HAP-1 (cell line): ENCODE measurements around the gene PDE9A.
"Not testable (repeated sequence)": the region's sequence is repeated elsewhere in the genome, so short reads cannot be mapped to it uniquely, and the experiment has no call there.

Experiments used
- DNase-seq, 2 experiments: peaks; one replicate each; pipeline ENCODE4 v3.0.0-alpha.2; 2016 to 2020; ENCODE audit warnings: low spot score in 2 of 2
- H3K27me3 ChIP-seq: fragments of 250-450 bp; sonication (Bioruptor Pico); 2 replicates; pipeline ENCODE4 v1.5.1; 2020; ENCODE audit warnings: low read depth, mild to moderate bottlenecking, moderate library complexity
- H3K36me3 ChIP-seq: fragments of 250-450 bp; sonication (Bioruptor Pico); replicated peaks from 2 replicates; pipeline ENCODE4 v1.5.1; 2020; ENCODE audit warnings: mild to moderate bottlenecking
- H3K4me1 ChIP-seq: fragments of 250-450 bp; sonication (Bioruptor Pico); 2 replicates; pipeline ENCODE4 v1.5.1; 2020; ENCODE audit warnings: mild to moderate bottlenecking
- H3K4me3 ChIP-seq: fragments of 250-450 bp; sonication (Bioruptor Pico); 2 replicates; pipeline ENCODE4 v1.5.1; 2020; ENCODE audit warnings: mild to moderate bottlenecking, moderate library complexity
- H3K9me3 ChIP-seq: fragments of 250-450 bp; sonication (Bioruptor Pico); 2 replicates; pipeline ENCODE4 v1.5.1; 2020; ENCODE audit warnings: mild to moderate bottlenecking, moderate library complexity
- in situ Hi-C: fragments of 300-500 bp; cut with MboI; formaldehyde crosslinking; loops from 3 replicates; pipeline ENCODE4 v1.14.3; 2020; ENCODE audit warnings: low sequenced_read_pairs, inconsistent platforms, mixed read lengths

Gene PDE9A

DNA sequence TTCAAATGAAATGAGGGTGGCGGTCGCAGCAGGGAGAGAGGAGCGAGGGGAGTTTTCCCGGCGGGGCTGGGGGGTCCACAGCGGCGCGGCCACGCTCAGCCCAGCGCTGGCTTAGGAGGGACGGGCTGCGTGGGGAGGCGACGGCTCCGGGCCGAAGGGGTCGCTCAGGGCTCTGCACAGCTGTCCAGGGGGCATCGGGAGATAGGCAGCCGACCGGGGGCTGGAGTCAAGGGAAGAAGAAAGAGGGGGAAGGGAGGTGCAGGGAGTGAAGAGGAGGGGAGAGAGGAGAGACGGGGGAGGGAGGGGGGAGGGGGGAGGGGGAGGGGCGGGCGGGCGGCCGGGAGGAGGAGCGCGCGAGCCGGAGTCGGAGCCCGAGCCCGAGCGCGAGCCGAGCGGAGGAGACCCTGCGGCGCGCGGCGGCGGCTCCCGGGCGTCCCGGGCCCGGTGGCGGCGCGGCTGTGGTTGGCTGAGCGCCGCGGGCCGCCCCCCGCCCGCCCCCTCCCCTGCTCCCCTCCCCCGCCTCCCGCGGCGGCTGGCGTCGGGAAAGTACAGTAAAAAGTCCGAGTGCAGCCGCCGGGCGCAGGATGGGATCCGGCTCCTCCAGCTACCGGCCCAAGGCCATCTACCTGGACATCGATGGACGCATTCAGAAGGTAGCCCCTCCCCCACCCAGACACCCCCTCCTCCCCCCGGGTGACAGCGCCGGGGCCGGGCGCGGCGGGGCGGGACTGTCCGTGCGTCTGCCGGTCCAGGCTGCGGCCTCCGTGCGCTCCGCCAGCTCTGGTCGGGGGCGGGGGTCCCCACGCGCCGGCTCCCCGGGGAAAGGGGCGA is at the start of gene PDE9A:
PDE9A (plus strand) TSS at position 391 of the 831 bp plus-strand sequence; CDS start at position 585, 194 bp downstream.
- peak; percentile 15 to 62 for DNase-seq
- Histone ChIP-seq H3K36me3 (no peaks in the 10 kb centered on the region), H3K9me3 (no peaks in the 10 kb centered on the region), H3K4me1 (peaks cover 10% of the 10 kb centered on the region), H3K4me3 (peak within 1 kb of the TSS; percentile 46), H3K27me3 (no peaks in the 10 kb centered on the region)
- in situ Hi-C loops, result no loop called here

DNA sequence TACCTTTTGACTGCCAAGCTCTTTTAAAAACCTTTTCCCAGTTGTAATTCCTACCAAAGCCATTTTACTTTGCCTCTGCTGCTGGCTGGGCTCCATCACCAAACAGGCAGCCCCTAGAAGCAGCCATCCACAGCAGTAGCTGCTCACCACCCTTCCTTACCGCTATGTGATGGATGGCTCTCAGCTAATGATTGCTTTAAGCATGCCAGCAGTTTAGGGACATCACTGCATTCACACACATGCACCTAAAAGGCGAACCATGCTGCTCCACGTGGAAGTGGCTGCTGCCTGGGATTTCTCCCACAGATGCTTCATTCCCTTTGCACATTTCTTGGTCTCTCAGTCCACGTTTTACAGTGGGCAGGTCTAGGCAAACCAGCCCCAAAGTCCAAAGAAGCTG is 46.3 kb upstream of the PDE9A start:
- in situ Hi-C loops, result no loop called here
- H3K36me3 ChIP-seq, result no peaks in the 10 kb centered on the region
- DNase-seq, result no peak
- peaks cover 5% of the 10 kb centered on the region; the same call in 1 of the 2 replicates for H3K9me3 ChIP-seq
- 0 out of 2 replicates have a peak, but pooled peaks cover 3% of the 10 kb centered on the region for H3K27me3 ChIP-seq
- no peak overlapping the region for H3K4me3 ChIP-seq
- H3K4me1 ChIP-seq, result no peaks in the 10 kb centered on the region

DNA sequence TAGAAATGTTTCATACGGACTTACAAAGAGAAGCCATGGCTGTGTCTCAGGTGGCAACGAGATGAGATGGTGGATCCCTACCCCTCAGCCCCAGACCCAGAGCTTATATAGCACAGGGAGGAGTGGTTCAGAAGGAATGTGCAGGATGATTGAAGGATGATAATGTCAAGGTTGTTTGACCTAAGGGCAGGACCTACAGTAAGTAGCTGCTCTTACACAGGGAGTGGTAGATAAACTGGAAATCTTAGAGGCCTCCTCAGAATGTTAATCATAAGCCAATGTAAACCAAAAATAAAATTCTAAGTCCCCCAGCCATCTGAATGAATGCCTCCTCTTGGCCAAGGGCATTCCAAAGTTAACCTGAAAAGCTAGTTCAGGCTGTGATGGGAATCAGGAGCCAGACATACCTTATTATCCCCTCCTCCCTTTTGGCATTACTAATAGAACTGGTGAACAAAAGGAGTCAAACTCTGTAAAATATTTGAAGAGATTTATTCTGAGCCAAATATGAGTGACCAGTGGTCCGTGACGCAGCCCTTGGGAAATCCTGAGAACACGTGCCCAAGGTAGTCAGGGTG is 45.8 kb upstream of the PDE9A start:
- Histone ChIP-seq H3K36me3 (no peaks in the 10 kb centered on the region), H3K9me3 (peaks cover 5% of the 10 kb centered on the region; the same call in 1 of the 2 replicates), H3K4me1 (no peaks in the 10 kb centered on the region), H3K27me3 (0 out of 2 replicates have a peak, but pooled peaks cover 3% of the 10 kb centered on the region), H3K4me3 (no peak overlapping the region)
- in situ Hi-C loops, result no loop called here
- DNase-seq, result no peak

DNA sequence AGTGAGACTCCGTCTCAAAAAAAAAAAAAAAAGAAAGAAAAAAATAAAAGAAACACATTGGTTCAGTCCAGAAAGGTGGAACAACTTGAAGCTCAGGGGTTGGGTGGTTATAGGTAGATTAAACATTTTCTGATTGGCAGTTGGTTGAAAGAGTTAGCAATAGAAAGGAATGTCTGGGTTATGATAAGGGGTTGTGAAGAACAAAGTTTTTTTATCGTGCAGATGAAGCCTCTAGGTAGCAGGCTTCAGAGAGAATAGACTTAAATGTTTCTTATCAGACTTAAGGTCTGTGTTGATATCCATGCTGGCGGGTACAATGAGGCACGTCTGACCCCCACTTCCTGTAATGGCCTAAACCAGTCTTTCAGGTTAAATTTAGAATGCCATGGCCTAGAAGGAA is 45.0 kb upstream of the PDE9A start:
- in situ Hi-C loops, result no loop called here

DNA sequence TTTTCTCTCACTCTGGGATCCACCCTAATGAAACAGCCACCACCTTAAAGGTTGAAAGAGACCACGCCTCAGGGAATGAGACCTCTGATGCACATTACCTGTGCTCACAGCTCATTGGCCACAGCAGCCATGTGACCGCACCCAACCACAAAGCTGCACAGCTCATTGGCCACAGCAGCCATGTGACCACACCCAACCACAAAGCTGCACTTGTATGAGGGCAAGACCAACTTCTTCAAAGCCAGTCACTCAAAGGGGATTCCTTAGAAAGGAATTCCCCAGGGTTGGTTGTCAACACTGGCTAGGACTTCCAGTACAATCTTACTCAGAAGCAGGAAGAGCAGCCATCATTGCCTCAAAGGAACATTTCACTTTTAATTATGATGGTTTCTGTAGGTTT is 43.6 kb upstream of the PDE9A start:
- no peak for DNase-seq
- Histone ChIP-seq H3K36me3 (no peaks in the 10 kb centered on the region), H3K4me1 (no peaks in the 10 kb centered on the region), H3K4me3 (no peak overlapping the region), H3K27me3 (0 out of 2 replicates have a peak, but pooled peaks cover 3% of the 10 kb centered on the region), H3K9me3 (peaks cover 5% of the 10 kb centered on the region; the same call in 1 of the 2 replicates)
- in situ Hi-C loops, result no loop called here

More for the DNA sequence above, 45.0 kb upstream of the PDE9A start:
- 0 out of 2 replicates have a peak, but pooled peaks cover 3% of the 10 kb centered on the region for H3K27me3 ChIP-seq
- H3K36me3 ChIP-seq, result no peaks in the 10 kb centered on the region
- H3K9me3 ChIP-seq, result peaks cover 5% of the 10 kb centered on the region; the same call in 1 of the 2 replicates
- no peaks in the 10 kb centered on the region for H3K4me1 ChIP-seq
- DNase-seq, result no peak
- no peak overlapping the region for H3K4me3 ChIP-seq

DNA sequence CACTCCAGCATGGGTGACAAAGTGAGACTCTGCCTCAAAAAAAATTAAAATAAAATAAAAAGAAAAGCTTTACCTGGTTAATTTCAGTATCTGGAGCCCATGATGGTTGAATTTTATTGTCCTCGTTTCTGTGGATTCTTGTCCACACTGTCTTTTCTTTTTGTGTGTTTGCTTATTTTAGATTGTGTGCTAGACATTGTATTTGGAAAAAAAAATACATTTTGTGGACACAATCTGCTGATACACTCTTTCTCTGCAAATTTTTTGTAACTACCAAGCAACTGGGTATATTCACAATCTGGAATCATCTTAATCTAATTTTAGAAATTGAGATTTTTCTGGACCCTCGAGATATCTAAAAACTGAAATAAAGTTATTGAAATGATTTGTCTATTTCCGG is 41.6 kb upstream of the PDE9A start:
- Histone ChIP-seq H3K4me1 (no peaks in the 10 kb centered on the region), H3K9me3 (no peaks in the 10 kb centered on the region), H3K36me3 (no peaks in the 10 kb centered on the region), H3K4me3 (no peak overlapping the region), H3K27me3 (no peaks in the 10 kb centered on the region)
- in situ Hi-C loops, result no loop called here
- DNase-seq, result no peak

DNA sequence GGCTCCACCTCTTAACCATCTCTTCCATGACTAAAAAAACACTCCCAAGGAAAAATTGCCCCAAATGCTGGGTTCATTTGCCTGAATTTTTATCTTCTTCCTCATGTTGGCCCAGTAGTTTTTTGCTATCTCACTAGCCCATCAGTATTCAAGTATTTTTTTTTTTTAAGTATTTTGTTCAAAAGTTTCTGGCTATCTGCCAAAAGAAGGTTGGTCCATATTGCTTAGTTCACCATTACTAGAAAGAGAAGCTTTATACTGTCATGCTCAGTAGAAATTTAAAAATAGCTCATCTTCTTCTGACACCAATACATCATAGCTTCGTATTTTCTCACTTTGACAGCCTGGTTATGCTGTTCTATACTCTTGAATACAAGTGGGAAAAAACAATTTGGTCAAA is 41.0 kb upstream of the PDE9A start:
- Histone ChIP-seq H3K9me3 (no peaks in the 10 kb centered on the region), H3K4me3 (no peak overlapping the region), H3K36me3 (no peaks in the 10 kb centered on the region), H3K4me1 (no peaks in the 10 kb centered on the region), H3K27me3 (no peaks in the 10 kb centered on the region)
- in situ Hi-C loops, result no loop called here
- DNase-seq, result no peak

DNA sequence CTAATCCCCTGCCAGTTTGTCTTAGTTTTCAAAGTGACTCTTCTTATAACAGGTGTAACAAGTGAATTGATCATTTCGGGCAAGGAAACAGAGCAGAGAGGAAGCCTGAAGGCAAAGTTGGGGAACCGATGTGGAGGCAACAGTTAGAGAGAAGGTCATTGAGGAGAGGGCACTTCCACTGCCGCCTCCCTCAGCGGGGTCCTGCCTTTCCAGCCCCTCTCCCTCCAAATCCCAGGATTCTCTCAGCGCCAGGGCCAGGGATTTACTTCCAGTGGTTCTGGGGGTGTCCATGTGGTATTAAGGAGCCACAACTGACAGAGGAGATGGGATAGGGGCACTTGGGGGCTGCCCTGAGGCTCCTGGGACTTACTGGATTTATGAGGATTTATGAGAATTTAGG is 39.7 kb upstream of the PDE9A start:
- Histone ChIP-seq H3K4me3 (no peak overlapping the region), H3K4me1 (no peaks in the 10 kb centered on the region), H3K27me3 (no peaks in the 10 kb centered on the region; the same call in 1 of the 2 replicates), H3K9me3 (no peaks in the 10 kb centered on the region), H3K36me3 (no peaks in the 10 kb centered on the region)
- in situ Hi-C loops, result no loop called here
- DNase-seq, result no peak

DNA sequence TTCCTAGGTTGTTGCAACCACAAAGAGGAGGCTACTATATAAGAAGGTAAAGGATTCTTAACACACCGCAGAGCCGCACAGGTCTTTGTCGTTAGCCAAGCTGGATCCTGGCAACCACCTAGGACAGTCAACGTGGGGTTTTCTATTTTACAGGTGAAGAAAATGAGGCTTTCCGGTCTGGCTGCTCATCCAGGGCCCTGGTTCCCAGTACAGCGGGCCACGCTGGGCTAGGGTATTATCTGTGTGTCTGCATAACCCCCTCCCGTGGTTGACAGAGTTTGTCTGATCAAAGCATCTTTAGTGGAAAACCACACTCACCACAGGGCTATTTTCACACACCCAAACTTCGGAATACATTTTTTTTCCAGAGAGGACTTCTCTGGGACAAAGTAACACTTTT is 39.0 kb upstream of the PDE9A start:
- Histone ChIP-seq H3K27me3 (no peaks in the 10 kb centered on the region; the same call in 1 of the 2 replicates), H3K9me3 (no peaks in the 10 kb centered on the region), H3K4me1 (no peaks in the 10 kb centered on the region), H3K36me3 (no peaks in the 10 kb centered on the region), H3K4me3 (no peak overlapping the region)
- no peak for DNase-seq
- in situ Hi-C loops, result no loop called here

DNA sequence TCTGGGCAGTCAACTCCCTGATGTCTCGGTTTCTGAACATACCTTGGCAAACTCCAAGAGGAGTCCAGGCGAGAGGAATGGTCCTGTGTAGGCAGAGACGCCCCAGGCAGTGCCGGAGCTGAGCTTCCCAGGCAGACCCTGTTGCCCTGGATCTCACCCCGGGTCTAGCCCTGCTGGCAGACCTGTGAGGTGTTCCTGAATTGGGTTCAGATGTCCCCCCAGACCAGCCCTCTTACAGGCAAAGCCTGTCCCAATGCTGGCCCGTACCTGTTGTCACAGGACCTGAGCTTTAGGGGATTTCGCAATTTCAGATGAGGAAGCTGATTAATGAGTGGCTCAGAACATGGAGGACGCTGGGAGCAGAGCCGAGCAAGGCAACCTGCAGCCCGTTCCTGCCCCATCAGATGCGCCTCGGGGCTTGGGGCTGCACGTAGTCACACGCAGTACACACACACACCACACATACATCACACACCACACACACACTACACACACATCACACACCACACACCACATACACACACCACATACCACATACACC is 38.5 kb upstream of the PDE9A start:
- Histone ChIP-seq H3K9me3 (no peaks in the 10 kb centered on the region), H3K27me3 (no peaks in the 10 kb centered on the region; the same call in 1 of the 2 replicates), H3K4me1 (no peaks in the 10 kb centered on the region), H3K36me3 (no peaks in the 10 kb centered on the region), H3K4me3 (no peak overlapping the region)
- in situ Hi-C loops, result no loop called here
- DNase-seq, result peak; percentile 28 to 39

DNA sequence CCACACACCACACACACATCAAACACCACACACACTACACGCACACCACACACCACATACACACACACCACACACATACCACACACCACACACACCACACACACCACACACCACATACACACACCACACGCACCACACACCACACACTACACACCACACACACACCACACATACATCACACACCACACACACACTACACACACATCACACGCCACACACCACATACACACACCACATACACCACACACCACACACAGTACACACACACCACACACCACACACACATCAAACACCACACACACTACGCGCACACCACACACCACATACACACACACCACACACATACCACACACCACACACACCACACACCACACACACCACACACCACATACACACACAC is 38.0 kb upstream of the PDE9A start:
- H3K9me3 ChIP-seq, DNase-seq, H3K4me1 ChIP-seq, H3K27me3 ChIP-seq, H3K4me3 ChIP-seq, H3K36me3 ChIP-seq, in situ Hi-C loops: not testable (repeated sequence)

DNA sequence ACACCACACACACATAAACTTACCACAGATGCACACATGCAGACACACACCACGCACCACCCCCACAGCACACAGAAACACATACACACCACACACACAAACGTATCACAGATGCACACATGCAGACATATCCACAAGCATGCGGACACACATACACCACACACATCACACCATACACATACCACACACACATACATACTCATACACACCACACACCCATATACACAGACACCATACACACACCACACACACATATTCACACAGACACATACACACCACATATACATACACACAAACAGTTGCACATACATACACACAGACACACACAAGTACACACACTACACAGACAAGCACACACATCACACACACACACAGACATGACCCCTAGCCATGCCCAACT is 37.5 kb upstream of the PDE9A start:
- H3K36me3 ChIP-seq, result no peaks in the 10 kb centered on the region
- H3K9me3 ChIP-seq, result no peaks in the 10 kb centered on the region
- in situ Hi-C loops, result no loop called here
- no peaks in the 10 kb centered on the region; the same call in 1 of the 2 replicates for H3K27me3 ChIP-seq
- no peaks in the 10 kb centered on the region for H3K4me1 ChIP-seq
- DNase-seq, result no peak
- no peak overlapping the region for H3K4me3 ChIP-seq

DNA sequence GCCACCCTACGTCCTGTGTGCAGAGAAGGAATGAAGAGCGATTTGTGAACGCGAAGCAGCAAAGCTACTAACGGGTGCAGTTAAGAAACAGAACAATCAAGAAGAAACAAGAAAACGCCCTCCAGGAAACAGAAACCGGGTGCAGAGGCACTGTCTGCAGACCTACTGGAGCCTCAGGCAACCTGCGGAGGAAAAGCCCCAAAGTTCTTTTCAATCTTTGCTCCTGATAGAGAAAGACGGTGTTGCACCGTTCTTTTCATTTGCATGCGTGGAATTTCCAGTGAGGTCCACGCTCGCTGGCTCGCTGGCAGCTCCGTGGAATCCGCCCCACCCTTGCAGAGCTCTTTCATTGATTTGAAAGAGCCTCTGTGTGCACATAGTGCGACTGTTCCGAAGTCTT is 37.0 kb upstream of the PDE9A start:
- no peaks in the 10 kb centered on the region for H3K4me1 ChIP-seq
- no peaks in the 10 kb centered on the region for H3K36me3 ChIP-seq
- H3K9me3 ChIP-seq, result no peaks in the 10 kb centered on the region
- peaks cover 2% of the 10 kb centered on the region; the same call in 1 of the 2 replicates for H3K27me3 ChIP-seq
- no peak overlapping the region for H3K4me3 ChIP-seq
- no peak for DNase-seq
- in situ Hi-C loops, result no loop called here

DNA sequence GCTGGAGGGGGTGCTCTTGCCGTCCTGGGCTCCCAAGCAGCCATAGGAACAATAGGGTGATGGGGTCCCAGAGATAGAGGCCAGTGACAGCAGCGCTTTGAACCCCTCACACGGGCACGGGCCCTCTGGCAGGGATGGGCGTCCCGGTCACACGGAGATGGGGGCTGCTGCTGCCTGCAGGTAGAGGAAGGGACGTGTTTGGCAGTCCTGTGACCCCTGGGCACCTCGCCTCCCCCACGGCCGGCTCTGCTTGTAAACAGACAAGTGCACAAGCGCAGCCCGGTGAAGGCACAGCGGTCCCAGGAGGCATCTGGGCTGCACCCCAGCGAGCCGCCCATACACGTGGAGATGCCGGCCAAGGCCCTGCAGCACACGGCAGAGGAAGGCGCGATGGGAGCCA is 36.5 kb upstream of the PDE9A start:
- no peaks in the 10 kb centered on the region for H3K36me3 ChIP-seq
- no peak for DNase-seq
- peaks cover 3% of the 10 kb centered on the region; the same call in 1 of the 2 replicates for H3K27me3 ChIP-seq
- no peak overlapping the region for H3K4me3 ChIP-seq
- H3K9me3 ChIP-seq, result no peaks in the 10 kb centered on the region
- in situ Hi-C loops, result no loop called here
- H3K4me1 ChIP-seq, result no peaks in the 10 kb centered on the region
